HG02884 (cell line): ENCODE data around the gene MGAT4A.

Experiments used
- ATAC-seq: cut with Tn5 transposase; IDR thresholded peaks from one replicate; pipeline ENCODE4 v1.9.1; 2021; ENCODE audit warnings: mild to moderate bottlenecking, moderate library complexity; ENCODE audit not compliant: unreplicated experiment

Gene MGAT4A

DNA sequence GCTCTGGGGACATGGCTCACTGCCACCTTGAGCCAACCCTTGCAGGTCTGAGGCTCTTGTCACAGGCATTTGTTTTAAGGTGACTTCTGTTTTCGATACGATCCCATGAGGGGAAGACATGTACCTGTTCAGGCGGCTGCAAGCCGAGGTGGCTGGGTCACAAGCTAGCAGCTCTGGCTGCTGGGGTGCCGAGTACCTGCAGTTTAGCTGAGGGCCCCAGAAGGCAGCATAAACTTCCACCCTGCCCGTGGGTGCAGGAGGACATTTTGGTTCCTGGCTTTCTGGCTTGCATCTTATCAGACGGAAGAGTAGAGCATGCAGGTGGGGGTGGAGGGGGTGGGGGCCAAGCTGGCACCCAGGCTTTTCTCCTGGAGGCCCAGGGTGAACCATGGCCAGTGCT is 151.0 kb downstream of the MGAT4A start:
- no peak for ATAC-seq

GRCh38 chr2:98578231-98578630 is 152.7 kb downstream of the MGAT4A start:
- ATAC-seq = no peak

DNA sequence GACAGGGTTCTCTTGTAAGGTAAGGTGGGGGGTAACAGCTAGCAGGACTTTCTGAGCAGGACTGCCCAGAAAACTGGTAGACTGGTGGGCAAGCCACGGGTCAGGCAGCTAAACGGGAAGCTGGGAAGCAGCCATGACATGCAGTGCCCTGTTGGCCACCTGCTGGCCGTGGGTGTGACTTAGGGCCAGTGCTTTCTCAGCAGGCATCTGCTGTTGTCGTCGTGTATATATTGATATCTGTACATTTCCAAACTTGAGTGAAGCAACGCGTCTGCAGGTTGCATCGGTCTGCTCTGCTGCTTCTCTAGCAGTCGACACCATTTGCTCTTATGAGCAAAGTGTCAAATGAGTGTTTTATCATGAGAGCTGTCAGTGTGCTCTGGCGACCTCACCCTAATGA is 153.6 kb downstream of the MGAT4A start:
- no peak for ATAC-seq

DNA sequence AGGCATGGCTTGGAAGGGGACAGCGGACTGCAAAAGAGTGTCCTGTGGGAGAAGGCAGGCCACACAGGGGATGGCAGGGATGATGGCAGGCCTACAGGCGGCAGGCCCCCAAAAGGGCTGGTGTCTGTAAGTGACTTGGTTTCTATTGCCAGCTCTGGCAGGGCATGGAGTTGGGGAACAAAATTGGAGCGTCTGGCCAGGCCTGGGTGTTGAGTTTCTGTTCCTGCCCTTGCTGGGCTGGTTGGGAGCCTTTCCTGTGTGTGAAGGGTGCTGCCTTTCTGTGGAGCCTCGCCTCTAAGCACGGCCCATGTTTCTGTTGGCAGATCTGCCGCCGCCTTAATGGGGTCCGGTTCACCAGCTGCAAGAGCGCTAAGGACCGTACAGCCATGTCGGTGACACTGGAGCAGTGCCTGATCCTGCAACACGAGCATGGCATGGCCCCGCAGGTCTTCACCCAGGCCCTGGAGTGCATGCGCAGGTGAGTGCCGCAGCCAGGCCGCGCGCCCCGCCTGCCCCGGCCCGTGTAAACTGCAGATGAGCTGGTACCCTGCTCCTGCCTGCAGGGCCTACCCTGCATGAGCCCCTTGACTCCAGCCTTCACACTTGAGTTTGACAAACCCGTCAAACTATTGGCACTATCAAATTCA is 154.1 kb downstream of the MGAT4A start:
- ATAC-seq = no peak

GRCh38 chr2:98573426-98573825 is 157.5 kb downstream of the MGAT4A start:
- no peak for ATAC-seq

DNA sequence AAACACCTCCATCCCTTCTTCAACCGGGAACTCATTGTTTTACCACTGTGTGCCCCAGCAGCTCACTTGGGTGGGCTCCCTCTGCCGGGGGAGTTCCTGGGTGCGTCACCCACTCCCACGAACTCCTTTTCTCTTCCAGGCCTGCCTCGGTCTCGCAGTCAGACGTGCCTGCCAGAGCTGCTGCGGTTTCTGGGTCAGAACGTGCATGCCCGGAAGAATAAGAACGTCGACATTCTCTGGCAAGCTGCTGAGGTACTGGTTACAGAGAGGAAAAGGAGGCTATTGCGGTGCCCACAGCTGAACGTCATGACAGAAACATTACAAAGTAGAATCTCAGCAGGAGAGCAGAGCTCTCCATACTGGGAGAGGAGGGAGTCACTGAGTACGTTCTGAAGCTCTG is 158.3 kb downstream of the MGAT4A start:
- ATAC-seq = no peak

GRCh38 chr2:98572211-98572610 is 158.7 kb downstream of the MGAT4A start:
- ATAC-seq = no peak

- ATAC-seq = no peak
These were observed 159.1 kb downstream of the MGAT4A start for GRCh38 chr2:98571796-98572195.

GRCh38 chr2:98571121-98571701 is 159.7 kb downstream of the MGAT4A start:
- ATAC-seq = no peak

- no peak for ATAC-seq
These were observed 160.6 kb downstream of the MGAT4A start for GRCh38 chr2:98570356-98570755.

- ATAC-seq = no peak
These were observed 161.0 kb downstream of the MGAT4A start for GRCh38 chr2:98569915-98570314.

DNA sequence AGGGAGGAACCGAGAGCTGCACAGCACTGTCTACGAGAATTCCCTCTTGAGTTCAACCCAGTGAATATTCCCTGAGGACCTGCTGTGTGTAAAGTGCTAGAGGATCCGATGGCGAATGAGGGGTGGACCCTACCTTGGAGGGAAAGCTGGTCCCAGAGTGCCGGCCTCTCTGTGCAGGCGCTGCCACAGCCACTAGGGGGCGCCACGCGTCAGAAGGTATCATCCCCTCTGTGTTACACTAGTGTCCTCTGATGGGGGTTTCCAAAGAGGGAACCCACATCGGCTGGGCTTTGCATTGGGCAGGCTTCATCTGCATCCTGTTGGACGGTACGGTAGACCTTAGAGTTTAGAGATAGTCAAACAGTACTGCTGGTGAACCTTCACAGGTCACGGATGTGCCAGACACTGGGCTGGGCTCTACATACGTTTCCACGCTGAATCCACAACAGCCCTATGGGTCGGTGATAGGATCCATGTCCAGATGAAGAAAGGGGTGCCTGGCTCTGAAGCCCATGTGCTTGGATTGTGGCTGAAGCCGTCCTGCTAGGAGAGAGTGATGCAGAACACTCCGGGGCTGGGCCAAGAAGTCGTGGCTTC is 161.6 kb downstream of the MGAT4A start:
- peak; percentile 54 for ATAC-seq
